BE2C (cell line): ENCODE measurements around the gene ACSF2.

Source experiments
- DNase-seq: peaks from one replicate; pipeline ENCODE4 v3.0.0-alpha.2; 2020
- H3K27me3 ChIP-seq: fragments of 250-450 bp; sonication (Bioruptor Pico); 2 replicates; pipeline ENCODE4 v1.5.1; 2020; ENCODE audit warnings: mild to moderate bottlenecking
- H3K36me3 ChIP-seq: fragments of 250-450 bp; sonication (Bioruptor Pico); 2 replicates; pipeline ENCODE4 v1.5.1; 2020; ENCODE audit warnings: mild to moderate bottlenecking
- H3K4me1 ChIP-seq: fragments of 250-450 bp; sonication (Bioruptor Pico); 2 replicates; pipeline ENCODE4 v1.5.1; 2020
- H3K4me3 ChIP-seq: 2 replicates; pipeline ENCODE4 v1.5.1; 2011; ENCODE audit warnings: low read depth, low read length
- H3K9me3 ChIP-seq: fragments of 250-450 bp; sonication (Bioruptor Pico); 2 replicates; pipeline ENCODE4 v1.5.1; 2020
- CTCF ChIP-seq: IDR thresholded peaks from 2 replicates; pipeline ENCODE4 v1.5.1; 2012; ENCODE audit warnings: mild to moderate bottlenecking, low read depth, low read length

Gene ACSF2

GRCh38 chr17:50443505-50443974 is 17.5 kb downstream of the ACSF2 start:
- no peaks in the 10 kb centered on the region for H3K9me3 ChIP-seq
- TF ChIP-seq CTCF: no peak
- no peak for DNase-seq
- H3K36me3 ChIP-seq: no peaks in the 10 kb centered on the region
- H3K4me1 ChIP-seq: no peaks in the 10 kb centered on the region
- H3K27me3 ChIP-seq: no peaks in the 10 kb centered on the region
- H3K4me3 ChIP-seq: no peak overlapping the region

- no peaks in the 10 kb centered on the region for H3K36me3 ChIP-seq
- DNase-seq: no peak
- H3K27me3 ChIP-seq: no peaks in the 10 kb centered on the region
- no peaks in the 10 kb centered on the region for H3K9me3 ChIP-seq
- H3K4me1 ChIP-seq: no peaks in the 10 kb centered on the region
- no peak overlapping the region for H3K4me3 ChIP-seq
- TF ChIP-seq CTCF: no peak
Measured at GRCh38 chr17:50444841-50445715, 19.1 kb downstream of the ACSF2 start.

GRCh38 chr17:50445730-50446325 is 19.8 kb downstream of the ACSF2 start:
- no peak for DNase-seq
- no peak for TF ChIP-seq CTCF
- Histone ChIP-seq H3K36me3 (no peaks in the 10 kb centered on the region), H3K27me3 (no peaks in the 10 kb centered on the region), H3K4me1 (no peaks in the 10 kb centered on the region), H3K9me3 (no peaks in the 10 kb centered on the region), H3K4me3 (no peak overlapping the region)

GRCh38 chr17:50447870-50448595 is 22.0 kb downstream of the ACSF2 start:
- Histone ChIP-seq H3K9me3 (no peaks in the 10 kb centered on the region), H3K4me3 (no peak overlapping the region), H3K27me3 (no peaks in the 10 kb centered on the region), H3K36me3 (no peaks in the 10 kb centered on the region), H3K4me1 (no peaks in the 10 kb centered on the region)
- no peak for TF ChIP-seq CTCF
- no peak for DNase-seq

- H3K4me3 ChIP-seq: no peak overlapping the region
- H3K9me3 ChIP-seq: no peaks in the 10 kb centered on the region
- no peak for DNase-seq
- no peaks in the 10 kb centered on the region for H3K36me3 ChIP-seq
- no peaks in the 10 kb centered on the region for H3K4me1 ChIP-seq
- no peak for TF ChIP-seq CTCF
- H3K27me3 ChIP-seq: no peaks in the 10 kb centered on the region
Measured at GRCh38 chr17:50448643-50449042, 22.6 kb downstream of the ACSF2 start.
